ENCODE results near the gene ATP2A3. TPM values are rescaled to one million over a fixed set of nuclear protein-coding genes. Genes with fewer than 3 reads are reported as not detected.

Gene ATP2A3
- total and polyA plus RNA-seq, 2 donors (not counting 1 experiment from before 2014, with no cell fraction given) = 697 to 817 TPM

DNA sequence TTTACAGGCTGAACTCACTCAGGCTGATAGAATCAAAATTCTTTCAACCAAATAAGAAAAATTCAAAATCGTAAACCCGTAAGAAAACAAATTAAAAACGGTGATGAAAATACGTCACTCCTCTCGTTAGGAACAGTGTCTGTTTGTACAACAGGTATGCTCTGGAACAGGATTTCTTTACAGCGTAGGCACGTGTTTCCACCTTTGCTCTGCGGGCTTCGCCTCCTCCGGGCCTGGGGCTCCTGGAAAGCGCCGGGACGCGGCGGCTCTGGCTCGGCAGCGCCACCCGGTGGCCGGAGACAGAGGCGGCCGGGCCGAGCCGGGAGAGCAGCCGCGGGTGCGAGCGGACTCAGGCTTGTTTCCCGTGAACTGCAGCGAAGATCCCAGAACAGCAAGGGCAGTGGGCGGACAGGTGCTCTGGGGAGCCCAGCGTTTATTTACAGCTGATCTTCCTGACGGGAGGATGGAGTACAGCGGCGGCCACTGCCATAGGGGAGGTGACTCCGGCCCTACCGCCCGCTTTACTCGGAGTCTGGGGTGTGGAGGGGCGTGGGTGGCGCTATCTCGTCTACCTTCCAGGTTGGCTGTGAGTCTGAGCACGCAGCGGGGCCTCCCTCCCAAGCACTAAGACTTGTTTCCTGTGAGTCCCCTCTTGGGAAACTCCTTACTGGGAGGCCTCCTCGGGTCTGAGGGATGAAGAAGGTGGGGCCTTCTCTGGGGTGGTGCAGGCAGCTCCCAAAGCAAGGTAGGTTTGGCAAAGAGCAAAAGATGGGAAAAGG lies 40.5 kb upstream of the ATP2A3 start:
- Histone ChIP-seq H3K9ac (ENCODE audit: low read length) (no peak overlapping the region), H3K4me1 (ENCODE audit: control insufficient read depth in 2 of 2, insufficient read depth in 2 of 2, low read length in 2 of 2) (peaks cover 16 to 35% of the 10 kb centered on the region in 2 donors), H3K27me3 (replicated peaks in 1 of 4; ENCODE audit: control extremely low read depth in 1 of 4, control insufficient read depth in 3 of 4, insufficient read depth in 4 of 4, low read length in 3 of 4) (no peaks in the 10 kb centered on the region), H3K36me3 (replicated peaks in 1 of 2; ENCODE audit: control extremely low read depth in 1 of 2, control insufficient read depth in 1 of 2, extremely low read depth in 1 of 2, insufficient read depth in 2 of 2, low read length in 1 of 2) (peaks cover 3 to 41% of the 10 kb centered on the region in 2 experiments), H2AFZ (ENCODE audit: insufficient read depth, low read depth, low read length, poor library complexity, severe bottlenecking) (no peak overlapping the region), H3K79me2 (ENCODE audit: control insufficient read depth, insufficient read depth, low read length) (peaks cover 9% of the 10 kb centered on the region), H3K27ac (ENCODE audit: low read length in 2 of 2) (no peak overlapping the region), H3K4me2 (replicated peaks; ENCODE audit: low read depth, low read length, poor library complexity, severe bottlenecking) (peak overlapping the region; percentile 46), H3K9me3 (ENCODE audit: control extremely low read depth in 1 of 3, control insufficient read depth in 2 of 3, insufficient read depth in 1 of 3, low read length in 2 of 3) (no peaks in the 10 kb centered on the region), H3K4me3 (ENCODE audit: control extremely low read depth in 1 of 5, extremely low read depth in 1 of 5, insufficient read depth in 1 of 5, low read depth in 2 of 5, low read length in 4 of 5) (no peak overlapping the region), H4K20me1 (ENCODE audit: control insufficient read depth, insufficient read depth, low read length, poor library complexity, severe bottlenecking) (peaks cover 18% of the 10 kb centered on the region)
- H3K4me1 Mint-ChIP-seq = peaks cover 27% of the 10 kb centered on the region
- intact Hi-C loops (cut with micrococcal nuclease) = loop anchor here (1.0 to 5.0 kb wide), 5 partner anchors 38 to 162 kb away; no protein-coding TSS in a partner anchor
- H3K9me3 Mint-ChIP-seq (ENCODE audit: insufficient read depth) = no peaks in the 10 kb centered on the region
- WGBS (ENCODE audit: insufficient coverage) = 29% methylated on average over 42 of the region's 44 CpGs
- POLR2A ChIA-PET = interaction anchor here (1.1 to 1.2 kb wide), 2 partner anchors 40 to 91 kb away, joined by 3 to 7 read pairs; no protein-coding TSS in a partner anchor
- CTCF ChIA-PET = interaction anchor here (0.7 to 12.2 kb wide), 24 partner anchors 9 to 294 kb away, joined by 3 to 153 read pairs (median 4); partner anchors contain the start of genes ATP2A3, NCBP3 and P2RX1
- no peak overlapping the region for H3K27ac Mint-ChIP-seq
- DNase-seq = peak; percentile 80
- H3K27me3 Mint-ChIP-seq = no peaks in the 10 kb centered on the region
- H3K4me3 Mint-ChIP-seq = peak overlapping the region; percentile 20
- TF ChIP-seq EZH2 (IDR thresholded peaks at IDR 0.05; ENCODE audit: borderline replicate concordance, insufficient read depth, low read depth, low read length, poor library complexity, severe bottlenecking) = no peak
- TF ChIP-seq, protein P1, sequence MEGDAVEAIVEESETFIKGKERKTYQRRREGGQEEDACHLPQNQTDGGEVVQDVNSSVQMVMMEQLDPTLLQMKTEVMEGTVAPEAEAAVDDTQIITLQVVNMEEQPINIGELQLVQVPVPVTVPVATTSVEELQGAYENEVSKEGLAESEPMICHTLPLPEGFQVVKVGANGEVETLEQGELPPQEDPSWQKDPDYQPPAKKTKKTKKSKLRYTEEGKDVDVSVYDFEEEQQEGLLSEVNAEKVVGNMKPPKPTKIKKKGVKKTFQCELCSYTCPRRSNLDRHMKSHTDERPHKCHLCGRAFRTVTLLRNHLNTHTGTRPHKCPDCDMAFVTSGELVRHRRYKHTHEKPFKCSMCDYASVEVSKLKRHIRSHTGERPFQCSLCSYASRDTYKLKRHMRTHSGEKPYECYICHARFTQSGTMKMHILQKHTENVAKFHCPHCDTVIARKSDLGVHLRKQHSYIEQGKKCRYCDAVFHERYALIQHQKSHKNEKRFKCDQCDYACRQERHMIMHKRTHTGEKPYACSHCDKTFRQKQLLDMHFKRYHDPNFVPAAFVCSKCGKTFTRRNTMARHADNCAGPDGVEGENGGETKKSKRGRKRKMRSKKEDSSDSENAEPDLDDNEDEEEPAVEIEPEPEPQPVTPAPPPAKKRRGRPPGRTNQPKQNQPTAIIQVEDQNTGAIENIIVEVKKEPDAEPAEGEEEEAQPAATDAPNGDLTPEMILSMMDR (IDR thresholded peaks at IDR 0.05) = peak; percentile 98
- ATAC-seq (ENCODE audit: low read depth) = peak; percentile 71
